Measurements from ENCODE around the gene CDK8.

The CDK8 gene

GRCh38 chr13:26446751-26447150 is 192.8 kb downstream of the CDK8 start:
- no peak for DNase-seq (ENCODE audit: low read depth)

GRCh38 chr13:26448032-26448431 is 194.1 kb downstream of the CDK8 start:
- no peak for DNase-seq (ENCODE audit: low read depth)

- no peak for DNase-seq (ENCODE audit: low read depth)
Measured at GRCh38 chr13:26449063-26449848, 195.3 kb downstream of the CDK8 start.

Measured in HS-27A (cell line).